Measurements from ENCODE around the gene PPA1.
A peak's percentile ranks its signal among the peaks of the same experiment; 100 is the strongest.

The PPA1 gene

GRCh38 chr10:70277396-70278030, 44.3 kb upstream of the PPA1 start:
- H3K9me2 ChIP-seq (replicated peaks; ENCODE audit: low read depth, low read length), result no peaks in the 10 kb centered on the region
- no peak overlapping the region for H3K4me2 ChIP-seq (ENCODE audit: low read depth, low read length, poor library complexity, severe bottlenecking)
- no peaks in the 10 kb centered on the region for H3K79me2 ChIP-seq (ENCODE audit: insufficient read depth, low read length)
- no peaks in the 10 kb centered on the region for H3K27me3 ChIP-seq (ENCODE audit: insufficient read depth, low read length, poor library complexity, severe bottlenecking)
- H4K20me1 ChIP-seq (ENCODE audit: insufficient read depth, low read length, poor library complexity, severe bottlenecking), result no peaks in the 10 kb centered on the region
- no peaks in the 10 kb centered on the region for H3F3A ChIP-seq (ENCODE audit: low read depth)
- no peak overlapping the region for H3K4me3 ChIP-seq (ENCODE audit: low read length, poor library complexity, severe bottlenecking)
- H3K36me3 ChIP-seq (ENCODE audit: insufficient read depth, low read length), result no peaks in the 10 kb centered on the region
- no peak overlapping the region for H3K9ac ChIP-seq (ENCODE audit: low read depth, low read length, poor library complexity, severe bottlenecking)
- TF ChIP-seq CTCF (conservative IDR thresholded peaks at IDR 0.05; ENCODE audit: low read length) (no peak), EZH2phosphoT487 (IDR thresholded peaks at IDR 0.05; ENCODE audit: borderline replicate concordance) (no peak)
- no peaks in the 10 kb centered on the region for H3K9me3 ChIP-seq (ENCODE audit: insufficient read depth, low read depth, low read length)
- no peaks in the 10 kb centered on the region for H3K4me1 ChIP-seq (ENCODE audit: insufficient read depth, low read length, poor library complexity, severe bottlenecking)
- no peak overlapping the region for H2AFZ ChIP-seq (ENCODE audit: low read length)

- Histone ChIP-seq H3K9me3 (ENCODE audit: insufficient read depth, low read depth, low read length) (no peaks in the 10 kb centered on the region), H3K27me3 (ENCODE audit: insufficient read depth, low read length, poor library complexity, severe bottlenecking) (no peaks in the 10 kb centered on the region), H3K79me2 (ENCODE audit: insufficient read depth, low read length) (no peaks in the 10 kb centered on the region), H3K9me2 (replicated peaks; ENCODE audit: low read depth, low read length) (no peaks in the 10 kb centered on the region), H4K20me1 (ENCODE audit: insufficient read depth, low read length, poor library complexity, severe bottlenecking) (no peaks in the 10 kb centered on the region), H2AFZ (ENCODE audit: low read length) (0 out of 2 replicates have a peak overlapping the region, but pooled peaks have one; percentile 5), H3K9ac (ENCODE audit: low read depth, low read length, poor library complexity, severe bottlenecking) (no peak overlapping the region), H3K4me3 (ENCODE audit: low read length, poor library complexity, severe bottlenecking) (no peak overlapping the region), H3F3A (ENCODE audit: low read depth) (no peaks in the 10 kb centered on the region), H3K4me2 (ENCODE audit: low read depth, low read length, poor library complexity, severe bottlenecking) (no peak overlapping the region), H3K36me3 (ENCODE audit: insufficient read depth, low read length) (no peaks in the 10 kb centered on the region), H3K4me1 (ENCODE audit: insufficient read depth, low read length, poor library complexity, severe bottlenecking) (no peaks in the 10 kb centered on the region)
- no peak for TF ChIP-seq EZH2phosphoT487 (IDR thresholded peaks at IDR 0.05; ENCODE audit: borderline replicate concordance)
- TF ChIP-seq CTCF (conservative IDR thresholded peaks at IDR 0.05; ENCODE audit: low read length), result no peak
These were observed 41.4 kb upstream of the PPA1 start for GRCh38 chr10:70274643-70275042.

- Histone ChIP-seq H3F3A (ENCODE audit: low read depth) (no peaks in the 10 kb centered on the region), H3K4me3 (ENCODE audit: low read length, poor library complexity, severe bottlenecking) (peak overlapping the region; percentile 54), H3K79me2 (ENCODE audit: insufficient read depth, low read length) (no peaks in the 10 kb centered on the region), H3K27me3 (ENCODE audit: insufficient read depth, low read length, poor library complexity, severe bottlenecking) (no peaks in the 10 kb centered on the region), H3K9me3 (ENCODE audit: insufficient read depth, low read depth, low read length) (no peaks in the 10 kb centered on the region), H3K9me2 (replicated peaks; ENCODE audit: low read depth, low read length) (no peaks in the 10 kb centered on the region), H3K9ac (ENCODE audit: low read depth, low read length, poor library complexity, severe bottlenecking) (no peak overlapping the region), H4K20me1 (ENCODE audit: insufficient read depth, low read length, poor library complexity, severe bottlenecking) (no peaks in the 10 kb centered on the region), H3K4me1 (ENCODE audit: insufficient read depth, low read length, poor library complexity, severe bottlenecking) (no peaks in the 10 kb centered on the region), H2AFZ (ENCODE audit: low read length) (peak overlapping the region; percentile 88), H3K36me3 (ENCODE audit: insufficient read depth, low read length) (no peaks in the 10 kb centered on the region), H3K4me2 (ENCODE audit: low read depth, low read length, poor library complexity, severe bottlenecking) (peak overlapping the region; percentile 67)
- TF ChIP-seq EZH2phosphoT487 (IDR thresholded peaks at IDR 0.05; ENCODE audit: borderline replicate concordance) (no peak), CTCF (conservative IDR thresholded peaks at IDR 0.05; ENCODE audit: low read length) (peak; percentile 74)
These were observed 39.7 kb upstream of the PPA1 start for GRCh38 chr10:70272925-70273316.
